GM21526 (cell line): ENCODE data around the gene CST7.
"Not testable (repeated sequence)": the region's sequence is repeated elsewhere in the genome, so short reads cannot be mapped to it uniquely, and the experiment has no call there.

Experiments used
- ATAC-seq: cut with Tn5 transposase; IDR thresholded peaks from one replicate; pipeline ENCODE4 v1.9.1; 2021; ENCODE audit warnings: moderate library complexity; ENCODE audit not compliant: unreplicated experiment, low FRiP score

Gene CST7

DNA sequence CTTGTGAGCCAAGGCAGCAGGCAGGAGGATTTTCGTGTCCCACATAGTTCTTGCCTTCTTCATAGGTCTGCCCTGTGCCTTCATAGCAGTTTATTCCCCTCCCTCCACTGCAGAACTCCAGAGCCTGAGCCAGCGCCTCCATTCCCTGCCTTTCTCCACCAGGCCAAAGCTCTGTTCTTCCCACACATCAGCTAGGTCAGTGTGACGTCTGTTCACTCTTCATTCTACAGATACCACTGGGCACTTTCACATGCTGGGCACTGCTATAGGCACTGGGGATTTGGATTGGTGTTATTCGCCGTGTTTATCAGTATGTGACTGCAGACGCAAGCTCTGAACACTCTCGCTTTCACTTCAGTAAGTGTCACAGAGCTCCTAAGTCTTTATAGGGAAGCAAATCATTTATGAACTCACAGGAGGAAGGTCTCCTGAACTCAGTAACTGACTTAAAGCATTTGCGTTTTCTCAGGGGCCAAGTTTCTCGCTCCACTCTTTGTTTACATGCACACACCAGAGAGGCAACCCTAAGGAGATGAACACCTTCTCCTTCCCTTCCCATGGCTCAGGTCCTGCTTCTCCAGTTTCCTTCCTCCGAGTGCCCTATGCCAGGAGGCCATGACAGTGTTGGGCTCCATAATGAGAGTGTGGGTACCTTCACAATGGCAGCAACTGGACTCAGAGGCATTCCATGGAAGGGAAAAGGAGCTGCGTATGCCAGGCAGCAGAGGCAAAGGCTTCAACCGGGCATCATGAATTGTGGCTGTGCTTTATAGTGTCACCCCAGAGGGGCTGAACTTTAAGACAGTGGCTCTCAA, 49.8 kb downstream of the CST7 start:
- no peak for ATAC-seq

DNA sequence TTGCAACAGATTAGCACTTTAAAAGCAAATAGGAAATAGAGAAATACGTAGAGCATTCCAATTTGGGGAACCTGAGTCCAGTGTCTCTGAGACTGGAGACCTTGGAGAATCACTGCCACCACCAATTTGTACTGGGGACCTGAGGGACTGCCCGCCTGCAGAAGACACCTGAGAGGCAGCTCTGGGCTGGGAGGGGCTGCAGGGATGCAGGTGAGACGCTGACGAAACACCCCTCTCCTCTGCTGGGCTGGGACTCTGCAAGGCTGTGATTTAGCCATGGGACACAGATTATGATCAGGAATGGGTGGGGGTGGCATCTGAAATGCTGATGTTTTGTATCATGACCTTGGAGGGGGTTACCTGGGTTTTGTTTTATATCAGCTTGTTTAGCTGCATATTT, 50.5 kb downstream of the CST7 start:
- ATAC-seq, result no peak

DNA sequence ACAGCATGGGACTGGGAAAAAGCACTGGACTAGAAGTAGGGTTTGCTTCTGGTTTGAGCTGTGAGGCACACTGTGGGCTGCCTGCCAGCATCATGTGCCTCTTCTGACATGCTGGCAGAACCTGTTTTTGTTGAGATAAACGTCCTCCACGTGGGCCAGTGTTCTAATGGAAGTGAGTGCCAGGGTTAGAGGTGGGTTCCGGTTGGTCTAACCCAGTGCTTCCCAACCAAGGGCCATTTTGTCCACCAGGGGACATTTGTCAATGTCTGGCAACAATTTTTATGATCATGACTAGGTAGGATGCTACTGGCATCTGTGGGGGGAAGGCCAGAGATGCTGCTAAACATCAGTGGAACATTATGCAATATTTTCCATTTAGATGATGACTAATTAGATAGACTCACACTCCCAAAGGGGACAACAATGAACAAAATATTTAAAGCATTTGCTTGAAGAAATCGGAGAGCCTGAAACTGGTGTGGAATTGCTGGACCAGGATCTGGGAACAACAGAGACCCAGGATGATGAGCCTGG, 51.3 kb downstream of the CST7 start:
- no peak for ATAC-seq

DNA sequence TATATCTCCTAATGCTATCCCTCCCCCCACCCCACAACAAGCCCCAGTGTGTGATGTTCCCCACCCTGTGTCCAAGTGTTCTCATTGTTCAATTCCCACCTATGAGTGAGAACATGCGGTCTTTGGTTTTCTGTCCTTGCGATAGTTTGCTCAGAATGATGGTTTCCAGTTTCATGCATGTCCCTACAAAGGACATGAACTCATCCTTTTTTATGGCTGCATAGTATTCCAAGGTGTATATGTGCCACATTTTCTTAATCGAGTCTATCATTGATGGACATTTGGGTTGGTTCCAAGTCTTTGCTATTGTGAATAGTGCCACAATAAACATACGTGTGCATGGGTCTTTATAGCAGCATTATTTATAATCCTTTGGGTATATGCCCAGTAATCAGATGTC, 52.3 kb downstream of the CST7 start:
- ATAC-seq, result not testable (repeated sequence)

DNA sequence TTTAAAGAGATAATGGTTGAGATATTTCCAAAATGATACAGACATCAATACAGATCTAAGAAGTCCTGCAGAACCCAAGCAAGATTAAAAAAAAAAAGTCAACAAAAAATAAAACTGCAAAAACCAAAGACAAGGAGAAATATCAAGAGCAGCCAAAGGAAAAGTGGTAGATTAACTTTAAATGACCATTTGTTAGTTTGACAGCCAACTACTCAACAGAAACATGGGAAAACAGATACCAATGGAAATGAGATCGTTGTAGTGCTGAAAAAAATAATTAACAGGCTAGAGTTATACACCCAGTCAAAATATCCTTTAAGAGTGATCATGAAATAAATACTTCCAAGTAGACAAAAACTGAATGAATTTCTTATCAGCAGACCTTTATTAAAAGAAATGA, 53.9 kb downstream of the CST7 start:
- ATAC-seq, result no peak

DNA sequence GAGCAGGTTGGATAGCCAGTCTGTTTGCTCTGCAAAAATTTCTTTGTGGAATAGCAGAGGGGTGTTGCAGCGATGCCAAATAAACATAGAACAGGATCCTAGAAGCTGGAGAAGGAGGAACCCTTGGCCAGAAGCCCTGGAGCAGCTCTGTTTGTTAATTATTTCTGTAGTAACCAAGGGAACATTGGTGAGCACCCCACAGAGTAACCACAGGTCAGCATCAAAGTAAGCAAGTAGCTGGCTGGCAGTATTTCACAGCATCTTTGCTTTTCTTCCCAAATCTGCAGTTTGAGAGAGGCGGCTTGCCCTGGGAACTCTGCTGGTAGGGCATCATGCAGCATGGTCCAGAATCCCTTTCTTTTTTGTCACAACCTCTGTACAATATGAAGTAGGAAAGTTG, 56.2 kb downstream of the CST7 start:
- ATAC-seq, result no peak

DNA sequence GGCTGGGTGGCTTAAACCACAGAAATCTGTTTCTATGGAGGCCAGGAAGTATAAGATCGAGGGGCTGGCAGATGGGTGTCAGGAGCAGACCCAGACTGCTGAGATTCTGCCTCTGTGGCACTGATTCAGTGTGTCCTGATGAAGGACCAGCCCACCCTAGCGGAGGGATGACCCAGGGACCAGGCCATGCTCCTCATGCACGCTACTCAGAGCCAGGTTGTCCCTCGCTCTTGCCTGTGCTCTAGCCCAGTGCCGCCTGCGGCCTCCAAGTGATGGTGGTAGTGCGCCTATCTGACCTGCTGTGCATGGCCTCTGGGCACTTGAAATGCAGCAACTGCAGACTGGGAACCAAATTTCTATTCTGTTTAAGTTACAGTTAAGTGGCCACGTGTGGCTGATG, 56.6 kb downstream of the CST7 start:
- no peak for ATAC-seq

DNA sequence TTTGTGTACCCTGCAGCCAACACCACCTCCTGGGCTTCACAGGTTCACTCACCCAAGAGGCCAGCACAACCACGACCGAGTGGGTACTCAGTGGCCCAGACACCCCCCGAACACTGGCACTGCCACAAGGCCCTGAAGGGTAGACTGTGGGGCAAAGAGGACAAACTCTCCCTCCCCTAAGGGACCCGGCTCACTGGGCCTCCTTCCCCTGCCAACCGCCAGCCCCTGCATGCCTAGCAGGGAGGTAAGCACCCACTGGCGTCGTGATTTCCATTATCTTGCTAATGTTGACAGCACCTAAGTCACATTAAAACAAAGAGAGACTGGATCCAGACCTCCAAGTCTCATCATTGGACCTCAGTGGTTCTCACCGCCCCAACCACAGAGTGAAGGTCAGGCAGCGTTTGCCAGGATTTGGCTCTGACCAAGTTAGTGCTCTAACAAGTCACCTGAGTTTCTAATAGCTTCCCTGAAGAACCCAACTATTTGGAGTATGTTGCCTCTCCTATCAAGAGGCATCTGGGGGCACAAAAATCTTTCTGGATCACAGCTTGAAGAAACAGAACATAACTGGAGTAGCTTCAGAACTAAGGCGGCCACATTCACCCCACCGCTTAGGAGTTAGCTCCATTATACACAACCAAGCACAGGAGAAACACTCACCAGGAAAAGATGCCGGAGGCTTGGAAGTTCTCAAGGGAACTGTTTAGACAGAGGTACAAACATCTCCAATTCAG, 57.5 kb downstream of the CST7 start:
- ATAC-seq, result no peak

DNA sequence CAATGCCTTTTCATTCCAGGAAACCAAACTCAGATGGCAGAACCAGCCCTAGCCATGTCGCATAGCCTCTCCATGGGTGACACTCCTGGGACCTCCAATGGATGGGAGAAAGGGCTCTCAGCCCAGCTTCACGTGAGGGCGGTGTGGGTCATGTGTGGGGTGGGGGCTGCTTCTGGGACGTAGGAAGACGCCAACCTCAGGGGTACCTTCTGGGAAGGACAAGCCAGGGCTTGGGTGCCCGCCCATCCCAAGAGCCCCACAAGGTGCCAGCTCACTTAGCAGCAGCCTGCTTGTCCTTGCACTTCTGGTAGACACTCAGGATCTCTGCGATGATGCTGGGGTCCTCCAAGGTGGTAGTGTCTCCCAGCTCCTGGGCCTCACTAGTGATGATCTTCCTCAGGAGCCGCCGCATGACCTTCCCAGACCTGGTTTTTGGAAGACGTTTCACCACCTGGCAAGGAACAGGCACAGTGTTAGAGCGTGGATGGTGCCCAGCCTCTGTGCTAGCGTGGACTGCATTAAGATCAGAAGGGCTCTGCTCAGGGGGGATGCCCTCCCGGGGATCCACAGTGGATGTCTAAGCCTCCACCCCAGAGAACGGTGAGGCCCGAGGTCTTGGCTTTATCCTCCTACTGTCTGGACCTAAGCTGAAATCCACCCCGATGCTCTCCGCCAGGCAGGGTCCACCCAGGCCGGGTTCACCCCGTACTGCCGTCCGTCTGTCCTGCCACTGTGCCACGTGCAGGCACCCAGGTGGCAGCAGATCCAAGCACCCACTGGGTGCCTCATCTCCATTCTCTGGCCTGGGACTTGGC, 58.6 kb downstream of the CST7 start:
- ATAC-seq, result no peak

DNA sequence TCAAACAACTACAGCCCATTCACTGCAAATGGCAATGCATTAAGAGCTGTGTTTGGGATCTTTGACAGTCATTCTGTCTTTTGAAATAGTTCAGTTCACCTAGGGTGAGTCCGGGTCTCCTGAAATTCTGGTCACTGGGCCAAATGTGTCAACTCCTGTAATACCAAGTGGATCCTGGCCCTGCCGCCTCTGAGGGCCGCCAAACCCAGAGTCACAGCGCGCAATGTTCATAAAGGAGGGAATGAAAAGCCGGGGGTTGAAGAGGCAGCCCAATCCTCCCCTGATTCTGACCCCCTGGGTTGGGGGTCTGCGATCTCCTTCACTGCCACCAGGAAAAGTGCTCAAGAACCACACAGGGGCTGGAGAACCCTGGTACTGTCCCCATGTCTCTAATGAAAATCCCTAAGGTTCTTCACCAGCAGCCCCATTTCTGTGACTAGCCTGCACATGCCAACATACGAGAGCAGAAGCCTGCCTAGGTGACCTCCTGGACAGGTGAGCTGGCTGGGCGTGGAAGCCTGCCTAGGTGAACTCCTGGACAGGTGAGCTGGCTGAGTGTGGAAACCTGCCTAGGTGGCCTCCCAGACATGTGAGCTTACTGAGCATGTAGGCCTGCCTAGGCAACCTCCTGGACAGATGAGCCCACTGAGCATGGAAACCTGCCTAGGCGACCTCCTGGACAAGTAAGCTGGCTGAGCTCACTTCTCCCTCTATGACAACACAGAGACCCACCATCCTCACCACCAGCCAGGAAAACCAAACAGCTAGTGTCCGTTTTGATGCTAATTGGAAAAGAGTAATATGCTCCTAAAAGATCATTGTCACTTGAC, 59.5 kb downstream of the CST7 start:
- ATAC-seq, result no peak
